Activated T-helper 2 cell treated with anti-CD3 and anti-CD28 coated beads, Interferon-gamma antibody, Interleukin-2, Interleukin-4, amounts not matched to agents 10 μg/mL and 5 μg/mL and 100 μg/mL, durations not matched to agents 14 hours and 24 hours and 36 hours (primary cell): ENCODE measurements around the gene SMARCD2. TPM values are rescaled to one million over a fixed set of nuclear protein-coding genes. Genes with fewer than 3 reads are reported as not detected.

ENCODE experiments used
- DNase-seq: peaks from one replicate; pipeline ENCODE4 v3.0.0; 2021; ENCODE audit warnings: low spot score
- H3K27ac Mint-ChIP-seq: one replicate; pipeline ENCODE4 v1.8.0; 2021; ENCODE audit warnings: mixed read lengths
- H3K27me3 Mint-ChIP-seq: one replicate; pipeline ENCODE4 v1.8.0; 2021; ENCODE audit warnings: low read depth, mixed read lengths
- H3K36me3 Mint-ChIP-seq: one replicate; pipeline ENCODE4 v1.8.0; 2021; ENCODE audit warnings: low read depth, mixed read lengths
- H3K4me1 Mint-ChIP-seq: one replicate; pipeline ENCODE4 v1.8.0; 2021; ENCODE audit warnings: low read depth, mixed read lengths
- H3K4me3 Mint-ChIP-seq: one replicate; pipeline ENCODE4 v1.8.0; 2021; ENCODE audit warnings: low read depth, mild to moderate bottlenecking, moderate library complexity, mixed read lengths
- H3K9me3 Mint-ChIP-seq: one replicate; pipeline ENCODE4 v1.8.0; 2021; ENCODE audit warnings: mixed read lengths
- intact Hi-C: fragments of 100-400 bp; cut with micrococcal nuclease; formaldehyde crosslinking; loops from one replicate; pipeline ENCODE4 v1.15.1; 2023
- total RNA-seq: library from RNA; stranded (reverse); gene quantifications from 2 replicates; pipeline ENCODE4 v1.2.3, GENCODE V29; 2022

SMARCD2 gene
- total RNA-seq, 1 donor from 2014 or later = 129 TPM

GRCh38 chr17:63834431-63835166 is 7.9 kb downstream of the SMARCD2 start:
- Mint-ChIP-seq H3K4me1 (peaks cover 37% of the 10 kb centered on the region), H3K27ac (peak overlapping the region; percentile 74), H3K9me3 (no peaks in the 10 kb centered on the region), H3K27me3 (no peaks in the 10 kb centered on the region), H3K4me3 (no peak overlapping the region), H3K36me3 (peaks cover 77% of the 10 kb centered on the region)
- DNase-seq = peak; percentile 65
- intact Hi-C loops = no loop called here

- Mint-ChIP-seq H3K4me1 (peaks cover 40% of the 10 kb centered on the region), H3K36me3 (peaks cover 84% of the 10 kb centered on the region), H3K27ac (peak overlapping the region; percentile 11), H3K4me3 (no peak overlapping the region), H3K9me3 (no peaks in the 10 kb centered on the region), H3K27me3 (no peaks in the 10 kb centered on the region)
- DNase-seq = no peak
- intact Hi-C loops = no loop called here
These were observed 8.6 kb downstream of the SMARCD2 start for GRCh38 chr17:63833741-63834373.

- peaks cover 91% of the 10 kb centered on the region for H3K36me3 Mint-ChIP-seq
- intact Hi-C loops = no loop called here
- no peak overlapping the region for H3K4me3 Mint-ChIP-seq
- no peak overlapping the region for H3K27ac Mint-ChIP-seq
- no peaks in the 10 kb centered on the region for H3K27me3 Mint-ChIP-seq
- no peak for DNase-seq
- H3K4me1 Mint-ChIP-seq = peaks cover 45% of the 10 kb centered on the region
- H3K9me3 Mint-ChIP-seq = no peaks in the 10 kb centered on the region
These were observed 9.3 kb downstream of the SMARCD2 start for GRCh38 chr17:63833026-63833740.

GRCh38 chr17:63832455-63832854 is 10.0 kb downstream of the SMARCD2 start:
- no peaks in the 10 kb centered on the region for H3K9me3 Mint-ChIP-seq
- no peak for DNase-seq
- intact Hi-C loops = no loop called here
- no peak overlapping the region for H3K27ac Mint-ChIP-seq
- H3K4me1 Mint-ChIP-seq = peaks cover 48% of the 10 kb centered on the region
- H3K4me3 Mint-ChIP-seq = no peak overlapping the region
- H3K27me3 Mint-ChIP-seq = no peaks in the 10 kb centered on the region
- H3K36me3 Mint-ChIP-seq = peaks cover 93% of the 10 kb centered on the region

GRCh38 chr17:63832014-63832413 is 10.5 kb downstream of the SMARCD2 start:
- intact Hi-C loops = no loop called here
- H3K4me3 Mint-ChIP-seq = no peak overlapping the region
- H3K36me3 Mint-ChIP-seq = peaks cover 94% of the 10 kb centered on the region
- H3K27me3 Mint-ChIP-seq = no peaks in the 10 kb centered on the region
- peaks cover 48% of the 10 kb centered on the region for H3K4me1 Mint-ChIP-seq
- no peaks in the 10 kb centered on the region for H3K9me3 Mint-ChIP-seq
- DNase-seq = no peak
- H3K27ac Mint-ChIP-seq = peak overlapping the region; percentile 33

GRCh38 chr17:63831505-63831904 is 11.0 kb downstream of the SMARCD2 start:
- H3K27ac Mint-ChIP-seq = peak overlapping the region; percentile 62
- H3K4me3 Mint-ChIP-seq = no peak overlapping the region
- no peaks in the 10 kb centered on the region for H3K27me3 Mint-ChIP-seq
- peaks cover 94% of the 10 kb centered on the region for H3K36me3 Mint-ChIP-seq
- no peaks in the 10 kb centered on the region for H3K9me3 Mint-ChIP-seq
- DNase-seq = no peak
- H3K4me1 Mint-ChIP-seq = peaks cover 46% of the 10 kb centered on the region
- intact Hi-C loops = no loop called here

- Mint-ChIP-seq H3K27me3 (no peaks in the 10 kb centered on the region), H3K4me3 (no peak overlapping the region), H3K27ac (peak overlapping the region; percentile 62), H3K4me1 (peaks cover 50% of the 10 kb centered on the region), H3K36me3 (peaks cover 98% of the 10 kb centered on the region), H3K9me3 (no peaks in the 10 kb centered on the region)
- intact Hi-C loops = no loop called here
- DNase-seq = no peak
These were observed 11.5 kb downstream of the SMARCD2 start for GRCh38 chr17:63830904-63831491.

- Mint-ChIP-seq H3K27me3 (no peaks in the 10 kb centered on the region), H3K4me1 (peaks cover 52% of the 10 kb centered on the region), H3K9me3 (no peaks in the 10 kb centered on the region), H3K27ac (no peak overlapping the region), H3K36me3 (peaks cover 98% of the 10 kb centered on the region), H3K4me3 (no peak overlapping the region)
- intact Hi-C loops = no loop called here
- DNase-seq = no peak
These were observed 12.2 kb downstream of the SMARCD2 start for GRCh38 chr17:63830278-63830677.

- H3K27ac Mint-ChIP-seq = no peak overlapping the region
- no peaks in the 10 kb centered on the region for H3K27me3 Mint-ChIP-seq
- H3K4me1 Mint-ChIP-seq = peaks cover 48% of the 10 kb centered on the region
- no peaks in the 10 kb centered on the region for H3K9me3 Mint-ChIP-seq
- H3K36me3 Mint-ChIP-seq = peaks cover 96% of the 10 kb centered on the region
- DNase-seq = no peak
- H3K4me3 Mint-ChIP-seq = peak overlapping the region; percentile 94
- intact Hi-C loops = loop anchor here (5.0 kb wide), 1 partner anchor 678 kb away; the partner anchor contains the start of genes CEP95 and DDX5
These were observed 13.5 kb downstream of the SMARCD2 start for GRCh38 chr17:63828936-63829335.

- no peak for DNase-seq
- H3K27me3 Mint-ChIP-seq = no peaks in the 10 kb centered on the region
- H3K36me3 Mint-ChIP-seq = peaks cover 94% of the 10 kb centered on the region
- intact Hi-C loops = loop anchor here (1.0 to 5.0 kb wide), 4 partner anchors 15 to 679 kb away; partner anchors contain the start of genes CCDC47, CEP95, DDX5 and LIMD2
- peak overlapping the region; percentile 99 for H3K27ac Mint-ChIP-seq
- no peaks in the 10 kb centered on the region for H3K9me3 Mint-ChIP-seq
- peaks cover 57% of the 10 kb centered on the region for H3K4me1 Mint-ChIP-seq
- H3K4me3 Mint-ChIP-seq = peak overlapping the region; percentile 94
These were observed 14.7 kb downstream of the SMARCD2 start for GRCh38 chr17:63827801-63828221.

GRCh38 chr17:63827002-63827800 is 15.3 kb downstream of the SMARCD2 start, which contains the start of the genes FTSJ3 and PSMC5:
TSS of gene FTSJ3 (minus strand) at chr17:63827663. CDS start at chr17:63826902, 761 bp downstream.
TSS of gene PSMC5 (plus strand) at chr17:63827431. CDS start at chr17:63827491, 60 bp downstream.
- H3K27me3 Mint-ChIP-seq = no peaks in the 10 kb centered on the region
- intact Hi-C loops = loop anchor here (1.0 to 5.0 kb wide), 4 partner anchors 16 to 680 kb away; partner anchors contain the start of genes CCDC47, CEP95, DDX5 and LIMD2
- peak; percentile 94 for DNase-seq
- H3K36me3 Mint-ChIP-seq = peaks cover 94% of the 10 kb centered on the region
- peaks cover 56% of the 10 kb centered on the region for H3K4me1 Mint-ChIP-seq
- peak within 1 kb of the TSS; percentile 99 for H3K27ac Mint-ChIP-seq
- no peaks in the 10 kb centered on the region for H3K9me3 Mint-ChIP-seq
- peak within 1 kb of the TSS; percentile 94 for H3K4me3 Mint-ChIP-seq
